ENCODE results near the gene KRT79. TPM values are rescaled to one million over a fixed set of nuclear protein-coding genes. Genes with fewer than 3 reads are reported as not detected.

The KRT79 gene
- total and polyA plus RNA-seq, 2 donors (not counting 1 experiment from before 2014, with no cell fraction given), result not detected

- H3K27ac ChIP-seq (ENCODE audit: insufficient read depth, low read length), result no peak overlapping the region
- H3K9ac ChIP-seq (ENCODE audit: insufficient read depth, low read length), result no peak overlapping the region
- no peaks in the 10 kb centered on the region for H4K20me1 ChIP-seq (ENCODE audit: control insufficient read depth, extremely low read depth, insufficient read depth, low read length)
- no peaks in the 10 kb centered on the region for H3K4me1 ChIP-seq (ENCODE audit: control insufficient read depth, extremely low read depth, insufficient read depth, low read length)
- peaks cover 2% of the 10 kb centered on the region for H3K27me3 ChIP-seq (ENCODE audit: control insufficient read depth, insufficient read depth, low read length)
- no peak for DNase-seq (ENCODE audit: low read depth in 2 of 2)
- no peak overlapping the region for H3K4me3 ChIP-seq (replicated peaks in 1 of 4; ENCODE audit: control extremely low read depth in 1 of 4, insufficient read depth in 1 of 4, low read depth in 3 of 4, low read length in 4 of 4)
- H3K4me2 ChIP-seq (ENCODE audit: extremely low read depth, insufficient read depth, low read length), result no peak overlapping the region
- H3K9me3 ChIP-seq (ENCODE audit: control insufficient read depth, insufficient read depth, low read depth, low read length), result no peaks in the 10 kb centered on the region
- no peak overlapping the region for H2AFZ ChIP-seq (ENCODE audit: low read length)
- no peaks in the 10 kb centered on the region for H3K79me2 ChIP-seq (ENCODE audit: control insufficient read depth, insufficient read depth, low read length)
- H3K36me3 ChIP-seq (ENCODE audit: control insufficient read depth, insufficient read depth, low read length), result no peaks in the 10 kb centered on the region
- TF ChIP-seq EZH2 (IDR thresholded peaks at IDR 0.05; ENCODE audit: low read length, missing control alignments), result no peak
- TF ChIP-seq CTCF (conservative IDR thresholded peaks at IDR 0.05 in 1 of 2, IDR thresholded peaks at IDR 0.05 in 1 of 2; ENCODE audit: low read depth in 1 of 2, low read length in 2 of 2), result no peak
Measured at GRCh38 chr12:52851787-52852186, 17.7 kb upstream of the KRT79 start.

- TF ChIP-seq CTCF (conservative IDR thresholded peaks at IDR 0.05 in 1 of 2, IDR thresholded peaks at IDR 0.05 in 1 of 2; ENCODE audit: low read depth in 1 of 2, low read length in 2 of 2), result no peak
- no peak for TF ChIP-seq EZH2 (IDR thresholded peaks at IDR 0.05; ENCODE audit: low read length, missing control alignments)
- Histone ChIP-seq H2AFZ (ENCODE audit: low read length) (no peak overlapping the region), H3K4me2 (ENCODE audit: extremely low read depth, insufficient read depth, low read length) (no peak overlapping the region), H3K36me3 (ENCODE audit: control insufficient read depth, insufficient read depth, low read length) (no peaks in the 10 kb centered on the region), H3K27me3 (ENCODE audit: control insufficient read depth, insufficient read depth, low read length) (peaks cover 2% of the 10 kb centered on the region), H3K79me2 (ENCODE audit: control insufficient read depth, insufficient read depth, low read length) (no peaks in the 10 kb centered on the region), H3K9me3 (ENCODE audit: control insufficient read depth, insufficient read depth, low read depth, low read length) (no peaks in the 10 kb centered on the region), H3K27ac (ENCODE audit: insufficient read depth, low read length) (no peak overlapping the region), H3K4me1 (ENCODE audit: control insufficient read depth, extremely low read depth, insufficient read depth, low read length) (no peaks in the 10 kb centered on the region), H3K4me3 (replicated peaks in 1 of 4; ENCODE audit: control extremely low read depth in 1 of 4, insufficient read depth in 1 of 4, low read depth in 3 of 4, low read length in 4 of 4) (no peak overlapping the region), H3K9ac (ENCODE audit: insufficient read depth, low read length) (no peak overlapping the region), H4K20me1 (ENCODE audit: control insufficient read depth, extremely low read depth, insufficient read depth, low read length) (no peaks in the 10 kb centered on the region)
- no peak for DNase-seq (ENCODE audit: low read depth in 2 of 2)
Measured at GRCh38 chr12:52850681-52851080, 16.6 kb upstream of the KRT79 start.

GRCh38 chr12:52849511-52849910 lies 15.4 kb upstream of the KRT79 start:
- Histone ChIP-seq H3K36me3 (ENCODE audit: control insufficient read depth, insufficient read depth, low read length) (no peaks in the 10 kb centered on the region), H3K4me2 (ENCODE audit: extremely low read depth, insufficient read depth, low read length) (no peak overlapping the region), H3K27ac (ENCODE audit: insufficient read depth, low read length) (no peak overlapping the region), H3K27me3 (ENCODE audit: control insufficient read depth, insufficient read depth, low read length) (peaks cover 2% of the 10 kb centered on the region), H3K9me3 (ENCODE audit: control insufficient read depth, insufficient read depth, low read depth, low read length) (no peaks in the 10 kb centered on the region), H3K4me1 (ENCODE audit: control insufficient read depth, extremely low read depth, insufficient read depth, low read length) (no peaks in the 10 kb centered on the region), H4K20me1 (ENCODE audit: control insufficient read depth, extremely low read depth, insufficient read depth, low read length) (no peaks in the 10 kb centered on the region), H3K79me2 (ENCODE audit: control insufficient read depth, insufficient read depth, low read length) (no peaks in the 10 kb centered on the region), H2AFZ (ENCODE audit: low read length) (no peak overlapping the region), H3K4me3 (replicated peaks in 1 of 4; ENCODE audit: control extremely low read depth in 1 of 4, insufficient read depth in 1 of 4, low read depth in 3 of 4, low read length in 4 of 4) (no peak overlapping the region), H3K9ac (ENCODE audit: insufficient read depth, low read length) (no peak overlapping the region)
- TF ChIP-seq CTCF (conservative IDR thresholded peaks at IDR 0.05 in 1 of 2, IDR thresholded peaks at IDR 0.05 in 1 of 2; ENCODE audit: low read depth in 1 of 2, low read length in 2 of 2) (no peak), EZH2 (IDR thresholded peaks at IDR 0.05; ENCODE audit: low read length, missing control alignments) (no peak)
- no peak for DNase-seq (ENCODE audit: low read depth in 2 of 2)

Measured in fibroblast of lung (primary cell).